Putamen (tissue), 1 donor: ENCODE data around the gene CWC27.
"Not testable (repeated sequence)": the region's sequence is repeated elsewhere in the genome, so short reads cannot be mapped to it uniquely, and the experiment has no call there.

Source experiments
- DNase-seq: peaks from one replicate; pipeline ENCODE4 v3.0.0-alpha.2; 2016; ENCODE audit warnings: low spot score

CWC27 gene

GRCh38 chr5:64839936-64840335 lies 71.2 kb downstream of the CWC27 start:
- no peak for DNase-seq

- no peak for DNase-seq
Measured at GRCh38 chr5:64840958-64841357, 72.2 kb downstream of the CWC27 start.

DNA sequence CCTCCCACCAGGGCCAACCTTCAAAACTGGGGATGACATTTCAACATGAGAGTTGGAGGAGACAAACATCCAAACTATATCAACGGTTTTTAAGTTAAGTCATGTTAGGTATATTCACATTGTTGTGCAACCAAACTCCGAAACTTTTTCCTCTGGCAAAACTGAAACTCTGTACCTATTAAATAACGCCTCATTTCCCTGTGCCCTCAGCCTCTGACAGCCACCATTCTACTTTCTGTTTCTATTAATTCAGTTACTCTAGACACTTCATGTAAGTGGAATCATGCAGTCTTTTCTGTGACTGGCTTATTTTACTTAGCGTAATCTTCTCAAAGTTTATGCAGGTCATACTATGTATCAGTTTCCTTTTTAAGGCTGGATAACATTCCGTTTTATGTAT lies 85.0 kb downstream of the CWC27 start:
- no peak for DNase-seq

GRCh38 chr5:64854855-64855254 lies 86.1 kb downstream of the CWC27 start:
- DNase-seq: no peak

DNA sequence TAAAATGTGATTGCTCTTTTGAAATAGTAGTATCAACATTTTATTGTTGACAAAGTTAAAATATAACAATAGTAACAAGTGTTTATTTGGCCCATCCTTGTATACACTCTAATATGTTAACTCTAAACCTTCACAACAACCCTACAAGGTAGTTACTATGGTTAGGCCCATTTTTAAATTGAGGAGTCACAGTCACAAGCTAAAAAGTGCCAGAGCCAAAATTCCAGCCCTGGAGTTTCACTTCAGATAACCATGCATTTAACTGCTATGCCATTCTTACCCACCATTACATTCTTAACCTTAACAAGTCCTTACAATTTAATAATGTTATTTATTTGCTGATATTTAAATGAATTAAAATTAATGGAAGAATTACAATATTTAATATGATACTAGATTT lies 91.2 kb downstream of the CWC27 start:
- no peak for DNase-seq

- DNase-seq: no peak
Measured at GRCh38 chr5:64861281-64861680, 92.6 kb downstream of the CWC27 start.

DNA sequence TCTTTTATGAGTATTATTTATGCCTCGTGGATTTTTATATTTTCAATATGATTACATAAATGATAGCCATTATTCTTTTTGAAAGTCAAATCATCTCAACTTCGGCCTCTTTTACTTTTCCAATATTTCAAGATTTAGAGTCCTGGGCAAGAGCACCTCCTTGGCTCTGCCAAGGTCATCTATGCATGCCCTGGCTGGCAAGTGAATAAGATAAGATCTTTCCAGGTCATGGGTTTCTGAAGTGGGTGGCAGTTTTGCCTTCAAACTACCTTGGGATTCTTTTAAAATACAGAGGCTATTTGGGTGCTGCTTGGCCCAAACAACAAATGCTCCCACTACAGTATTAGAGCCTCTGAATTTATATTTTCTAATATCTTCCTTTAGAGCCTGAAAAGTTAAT lies 95.4 kb downstream of the CWC27 start:
- DNase-seq: no peak

DNA sequence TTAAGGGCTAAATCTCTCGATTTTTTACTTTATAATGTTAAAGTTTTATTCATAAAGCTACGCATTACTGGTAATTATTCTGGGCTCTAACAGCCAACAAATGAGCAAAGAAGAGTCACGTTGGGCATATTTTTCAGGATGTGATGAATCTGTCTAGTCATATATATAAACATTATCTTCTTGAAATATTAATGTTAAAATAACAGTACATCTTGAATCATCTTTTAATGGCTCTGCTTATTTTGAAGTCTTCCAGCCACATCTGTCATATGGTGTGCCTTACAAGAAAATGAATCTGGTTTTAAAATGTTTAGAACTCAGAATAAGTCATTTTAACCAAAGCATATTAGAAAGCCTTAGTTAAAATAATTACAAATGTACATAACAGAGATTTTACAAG lies 96.9 kb downstream of the CWC27 start:
- no peak for DNase-seq

DNA sequence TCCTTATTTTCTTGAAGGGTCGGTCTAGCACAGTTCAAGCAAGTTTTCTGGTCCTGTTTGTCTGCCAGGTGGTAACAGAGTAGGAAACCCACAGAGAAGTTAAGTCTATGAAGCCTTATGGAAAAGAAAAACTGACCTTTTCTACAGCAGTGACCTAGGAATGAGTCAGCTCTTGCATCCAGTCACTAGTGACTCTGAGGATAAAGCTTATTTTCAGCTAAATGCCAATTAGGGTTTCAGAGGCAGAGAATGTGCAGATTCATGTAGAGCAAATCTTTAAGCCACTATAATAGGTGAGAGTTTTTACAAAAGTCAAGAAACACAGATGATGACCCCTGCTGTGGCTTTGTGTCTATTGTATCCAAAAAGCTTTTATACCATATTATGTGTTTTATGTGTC lies 100.7 kb downstream of the CWC27 start:
- DNase-seq: no peak

GRCh38 chr5:64872044-64872443 lies 103.3 kb downstream of the CWC27 start:
- no peak for DNase-seq

- DNase-seq: no peak
Measured at GRCh38 chr5:64873441-64873840, 104.7 kb downstream of the CWC27 start.

GRCh38 chr5:64874753-64875152 lies 106.0 kb downstream of the CWC27 start:
- no peak for DNase-seq

GRCh38 chr5:64876203-64876602 lies 107.5 kb downstream of the CWC27 start:
- no peak for DNase-seq

DNA sequence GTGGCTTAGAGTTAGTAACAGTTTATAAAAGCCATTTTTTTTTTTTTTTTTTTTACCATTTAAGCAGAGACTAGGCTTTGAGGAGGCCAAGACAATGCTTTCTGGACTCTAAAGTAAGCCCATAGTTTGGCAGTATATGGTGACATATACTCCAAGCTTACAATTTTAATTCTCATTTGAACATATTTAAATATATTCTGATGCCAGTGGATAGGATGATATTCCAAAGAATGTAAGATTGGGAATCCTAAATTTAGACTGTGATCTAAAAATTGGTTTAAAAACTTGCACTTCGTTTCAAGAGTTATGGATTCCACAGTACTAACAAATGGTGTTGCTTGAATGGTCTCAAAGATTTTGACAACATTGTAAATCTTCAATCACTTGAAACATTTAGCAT lies 112.1 kb downstream of the CWC27 start:
- no peak for DNase-seq

GRCh38 chr5:64883912-64884311 lies 115.2 kb downstream of the CWC27 start:
- DNase-seq: no peak

DNA sequence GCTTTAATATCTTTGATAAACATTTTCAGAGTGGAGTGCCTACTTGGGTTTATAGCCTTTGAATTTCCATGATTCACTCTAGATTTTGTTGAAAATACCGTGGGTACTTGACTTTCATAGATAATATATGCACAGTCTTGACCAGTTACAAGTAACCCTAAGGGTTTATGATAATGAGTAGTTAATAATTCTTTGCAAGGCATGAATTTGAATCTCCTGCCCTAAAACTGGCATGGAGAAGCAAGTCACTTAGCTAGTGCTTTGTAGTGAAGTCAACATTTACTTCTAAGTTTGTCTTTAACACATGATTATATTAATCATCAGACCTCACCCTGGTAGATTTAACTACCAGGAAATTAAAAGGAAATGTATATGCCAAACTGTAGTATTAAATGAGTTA lies 115.8 kb downstream of the CWC27 start:
- DNase-seq: no peak

DNA sequence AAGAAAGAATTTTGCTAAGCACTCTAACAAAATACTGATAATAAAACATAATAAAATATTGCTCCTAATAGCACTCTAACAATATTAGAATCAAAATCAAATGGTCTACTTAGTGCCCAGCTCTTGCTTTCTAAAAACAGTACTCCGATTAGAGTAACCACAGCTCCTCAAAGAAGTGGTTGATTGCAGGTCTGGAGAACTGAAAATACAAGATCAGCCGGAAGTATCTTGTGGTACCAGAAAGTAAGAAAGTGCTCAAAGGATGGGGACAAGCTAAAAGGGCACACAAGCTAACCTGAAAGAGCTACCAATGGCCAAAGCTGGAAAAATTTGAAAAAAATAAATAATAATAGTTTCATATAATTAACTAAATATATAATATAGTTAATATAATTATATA lies 119.2 kb downstream of the CWC27 start:
- no peak for DNase-seq

DNA sequence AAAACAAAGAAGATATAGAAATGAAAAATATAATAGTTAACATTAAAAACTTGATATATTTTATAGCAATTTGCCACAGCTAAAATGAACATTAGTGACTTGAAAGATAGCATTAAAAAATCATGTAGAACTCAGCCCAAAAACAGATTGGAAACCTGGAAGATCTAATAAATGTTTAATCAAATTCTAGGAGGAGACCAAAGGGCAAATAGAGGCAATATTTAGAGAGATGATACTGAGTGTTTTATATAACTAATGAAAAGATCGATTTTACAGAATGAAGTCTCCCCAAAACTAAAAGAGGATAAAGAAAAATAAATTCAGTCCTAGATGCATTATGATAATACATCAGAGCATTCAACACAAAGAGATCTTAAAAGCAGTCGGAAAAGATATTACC lies 127.0 kb downstream of the CWC27 start:
- DNase-seq: no peak

DNA sequence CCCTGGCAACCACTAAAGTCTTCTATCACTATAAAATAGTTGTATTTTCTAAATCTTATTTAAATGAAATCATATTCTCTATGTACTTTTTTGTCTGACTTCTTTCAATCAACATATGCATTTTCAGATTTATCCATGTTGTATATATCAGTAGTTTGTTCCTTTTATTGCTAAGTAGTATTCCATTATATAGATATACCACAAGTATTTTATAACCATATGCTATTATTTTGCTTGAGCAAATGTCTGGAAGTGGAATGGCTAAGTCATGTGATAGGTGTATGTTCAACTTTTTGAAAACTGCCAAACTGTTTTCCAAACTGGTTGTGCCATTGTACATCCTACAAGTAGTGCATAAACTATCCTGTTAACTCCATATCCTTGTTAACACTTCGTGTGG lies 131.1 kb downstream of the CWC27 start:
- DNase-seq: no peak

GRCh38 chr5:64900618-64901017 lies 131.9 kb downstream of the CWC27 start:
- DNase-seq: no peak

DNA sequence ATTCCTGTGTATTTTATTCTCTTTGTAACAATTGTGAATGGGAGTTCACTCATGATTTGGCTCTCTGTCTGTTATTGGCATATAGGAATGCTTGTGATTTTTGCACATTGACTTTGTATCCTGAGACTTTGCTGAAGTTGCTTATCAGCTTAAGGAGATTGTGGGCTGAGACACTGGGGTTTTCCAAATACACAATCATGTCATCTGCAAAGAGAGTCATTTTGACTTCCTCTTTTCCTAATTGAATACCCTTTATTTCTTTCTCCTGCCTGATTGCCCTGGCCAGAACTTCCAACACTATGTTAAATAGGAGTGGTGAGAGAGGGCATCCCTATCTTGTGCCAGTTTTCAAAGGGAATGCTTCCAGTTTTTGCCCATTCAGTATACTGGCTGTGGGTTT lies 138.7 kb downstream of the CWC27 start:
- not testable (repeated sequence) for DNase-seq

DNA sequence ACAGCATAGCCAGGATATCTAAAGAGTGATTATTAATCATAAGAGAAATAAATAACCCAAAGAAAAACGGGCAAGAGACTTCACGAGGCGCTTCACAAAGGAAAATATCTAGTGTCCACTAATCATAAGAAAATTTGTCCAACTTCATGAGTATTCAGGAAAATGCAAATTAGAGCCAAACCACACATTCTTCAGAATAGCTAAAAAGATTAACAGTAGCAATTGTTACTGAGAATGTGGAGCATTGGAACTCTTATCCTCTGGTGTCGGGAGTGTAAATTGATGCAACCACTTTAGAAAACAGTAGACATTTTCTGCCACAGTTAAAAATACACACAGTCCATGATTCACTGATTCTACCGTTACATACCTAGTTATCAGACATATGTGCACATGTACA lies 145.7 kb downstream of the CWC27 start:
- DNase-seq: no peak

DNA sequence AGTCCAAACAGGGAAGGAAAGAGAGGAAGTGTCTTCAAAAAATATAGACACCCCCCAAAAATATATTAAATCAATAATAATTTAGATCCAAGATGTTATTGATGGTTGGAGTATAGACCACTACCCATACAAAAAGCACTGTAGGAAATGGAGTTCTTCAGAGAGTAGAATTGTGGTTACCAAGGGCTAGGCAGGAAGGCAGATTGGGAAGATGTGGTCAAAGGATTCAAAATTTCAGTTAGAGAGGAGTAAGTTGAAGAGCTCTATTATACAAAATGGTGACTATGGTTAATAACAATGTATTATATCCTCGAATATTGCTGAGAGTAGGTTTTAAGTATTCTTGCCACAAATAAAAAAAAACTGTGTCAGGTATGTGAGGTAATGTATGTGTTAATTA lies 149.4 kb downstream of the CWC27 start:
- DNase-seq: no peak

- DNase-seq: no peak
Measured at GRCh38 chr5:64921386-64921785, 152.7 kb downstream of the CWC27 start.

DNA sequence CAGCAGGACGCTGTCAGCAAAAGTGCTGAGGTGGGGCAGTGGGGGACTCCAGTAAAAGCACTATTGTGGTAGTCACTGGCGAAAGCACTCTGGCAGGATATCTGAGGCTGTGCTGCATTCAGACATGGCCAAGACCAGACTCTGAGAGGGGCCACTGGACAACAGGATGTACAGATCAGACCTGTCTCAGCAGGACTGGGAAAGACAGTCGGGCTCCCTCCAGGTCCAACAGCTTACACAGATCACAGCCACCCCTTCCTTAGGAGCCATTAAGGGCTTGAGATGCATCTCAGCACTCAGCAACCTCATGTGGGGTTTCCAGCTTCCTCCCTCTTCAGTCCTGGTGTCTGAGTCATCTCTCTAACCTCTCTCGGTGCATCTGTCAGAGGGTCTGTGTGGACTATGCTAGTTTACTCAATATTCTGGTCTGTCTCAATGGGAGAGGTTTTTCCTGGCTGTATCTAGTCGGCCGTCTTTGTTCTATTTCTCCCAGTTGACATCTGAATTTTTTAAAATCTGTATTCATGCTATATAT lies 154.5 kb downstream of the CWC27 start:
- no peak for DNase-seq
